H9 (cell line): ENCODE data around the gene SULT1C3. TPM values are rescaled to one million over a fixed set of nuclear protein-coding genes. Genes with fewer than 3 reads are reported as not detected.

Experiments
- DNase-seq: peaks from one replicate; pipeline ENCODE4 v3.0.0-alpha.2; 2017
- H2AFZ ChIP-seq: one replicate; pipeline ENCODE4 v1.6.1; 2013; ENCODE audit warnings: mild to moderate bottlenecking, low read length, control low read depth, moderate library complexity
- H2AK5ac ChIP-seq: 2 replicates; pipeline ENCODE4 v1.6.1; 2013; ENCODE audit warnings: low read length, control low read depth, mixed read lengths; ENCODE audit not compliant: insufficient read length
- H2BK120ac ChIP-seq: one replicate; pipeline ENCODE4 v1.6.1; 2013; ENCODE audit warnings: low read depth, mild to moderate bottlenecking, low read length, control low read depth, inconsistent platforms; ENCODE audit not compliant: poor library complexity, severe bottlenecking
- H2BK12ac ChIP-seq: 2 replicates; pipeline ENCODE4 v1.6.1; 2013; ENCODE audit warnings: low read length, control low read depth, mixed read lengths, low read depth; ENCODE audit not compliant: insufficient read length
- H2BK15ac ChIP-seq: 2 replicates; pipeline ENCODE4 v1.6.1; 2013; ENCODE audit warnings: low read depth, low read length, control low read depth
- H2BK20ac ChIP-seq: one replicate; pipeline ENCODE4 v1.6.1; 2013; ENCODE audit warnings: low read depth, mild to moderate bottlenecking, low read length, control low read depth, inconsistent platforms; ENCODE audit not compliant: poor library complexity, severe bottlenecking
- H2BK5ac ChIP-seq: 2 replicates; pipeline ENCODE4 v1.6.1; 2013; ENCODE audit warnings: low read length, control low read depth, mixed read lengths; ENCODE audit not compliant: insufficient read length
- H3K14ac ChIP-seq: 2 replicates; pipeline ENCODE4 v1.6.1; 2013; ENCODE audit warnings: low read length, control low read depth; ENCODE audit not compliant: insufficient read depth
- H3K18ac ChIP-seq: 2 replicates; pipeline ENCODE4 v1.6.1; 2013; ENCODE audit warnings: low read depth, mild to moderate bottlenecking, mixed read lengths, low read length, control low read depth; ENCODE audit not compliant: insufficient read length
- H3K23ac ChIP-seq: 2 replicates; pipeline ENCODE4 v1.6.1; 2013; ENCODE audit warnings: low read length, control low read depth, mixed read lengths, low read depth; ENCODE audit not compliant: insufficient read length
- H3K23me2 ChIP-seq: 2 replicates; pipeline ENCODE4 v1.6.1; 2013; ENCODE audit warnings: low read depth, mild to moderate bottlenecking, mixed read lengths, low read length, control low read depth; ENCODE audit not compliant: insufficient read length, poor library complexity, severe bottlenecking
- H3K27ac ChIP-seq: 2 replicates; pipeline ENCODE4 v1.5.1; 2013; ENCODE audit warnings: low read length, control low read depth, mixed read lengths, low read depth; ENCODE audit not compliant: insufficient read length
- H3K27me3 ChIP-seq: 2 replicates; pipeline ENCODE4 v1.6.1; 2013; ENCODE audit warnings: low read length, control low read depth, inconsistent platforms; ENCODE audit not compliant: insufficient read depth
- H3K4ac ChIP-seq: 2 replicates; pipeline ENCODE4 v1.6.1; 2013; ENCODE audit warnings: low read depth, mild to moderate bottlenecking, control low read depth, inconsistent platforms, low read length, moderate library complexity
- H3K4me1 ChIP-seq: 2 replicates; pipeline ENCODE4 v1.6.1; 2013; ENCODE audit warnings: low read length, control low read depth, inconsistent platforms; ENCODE audit not compliant: insufficient read depth
- H3K4me2 ChIP-seq: 2 replicates; pipeline ENCODE4 v1.6.1; 2013; ENCODE audit warnings: low read length, control low read depth, mixed read lengths; ENCODE audit not compliant: insufficient read length, insufficient read depth
- H3K56ac ChIP-seq: 2 replicates; pipeline ENCODE4 v1.6.1; 2013; ENCODE audit warnings: low read depth, mild to moderate bottlenecking, mixed read lengths, low read length, control low read depth; ENCODE audit not compliant: insufficient read length
- H3K79me1 ChIP-seq: 2 replicates; pipeline ENCODE4 v1.6.1; 2013; ENCODE audit warnings: low read depth, mild to moderate bottlenecking, moderate library complexity, low read length, control low read depth, inconsistent platforms; ENCODE audit not compliant: insufficient read depth, poor library complexity, severe bottlenecking
- H3K79me2 ChIP-seq: 2 replicates; pipeline ENCODE4 v1.6.1; 2013; ENCODE audit warnings: low read length, control low read depth, inconsistent platforms; ENCODE audit not compliant: insufficient read depth
- H3K9ac ChIP-seq: 2 replicates; pipeline ENCODE4 v1.6.1; 2013; ENCODE audit warnings: low read length, control low read depth, mixed read lengths; ENCODE audit not compliant: insufficient read length; ENCODE audit errors: extremely low read depth
- H3K9me3 ChIP-seq: one replicate; pipeline ENCODE4 v1.6.1; 2013; ENCODE audit warnings: low read depth, low read length, inconsistent platforms; ENCODE audit not compliant: control insufficient read depth
- H3T11ph ChIP-seq: one replicate; pipeline ENCODE4 v1.6.1; 2013; ENCODE audit warnings: mild to moderate bottlenecking, low read length, control low read depth, inconsistent platforms
- H4K20me1 ChIP-seq: one replicate; pipeline ENCODE4 v1.6.1; 2013; ENCODE audit not compliant: control insufficient read depth, insufficient read length, insufficient read depth
- H4K5ac ChIP-seq: 2 replicates; pipeline ENCODE4 v1.6.1; 2013; ENCODE audit warnings: low read depth, mild to moderate bottlenecking, mixed read lengths, low read length, control low read depth; ENCODE audit not compliant: insufficient read length
- H4K8ac ChIP-seq: replicated peaks from 2 replicates; pipeline ENCODE4 v1.6.1; 2013; ENCODE audit warnings: low read length, control low read depth, mixed read lengths, low read depth; ENCODE audit not compliant: insufficient read length
- H4K91ac ChIP-seq: 2 replicates; pipeline ENCODE4 v1.6.1; 2013; ENCODE audit warnings: low read depth, mild to moderate bottlenecking, moderate library complexity, mixed read lengths, low read length, control low read depth; ENCODE audit not compliant: insufficient read length
- H3K27ac Mint-ChIP-seq, 3 experiments: 2 replicates in 2 of 3; 3 replicates in 1 of 3; pipeline ENCODE4 v1.8.0; 2020 to 2021; ENCODE audit warnings: mixed read lengths in 3 of 3, mild to moderate bottlenecking in 1 of 3, moderate library complexity in 1 of 3
- H3K27me3 Mint-ChIP-seq: 2 replicates; pipeline ENCODE4 v1.8.0; 2021; ENCODE audit warnings: low read depth, mild to moderate bottlenecking, moderate library complexity, mixed read lengths
- H3K36me3 Mint-ChIP-seq, 3 experiments: 2 replicates in 2 of 3; 3 replicates in 1 of 3; pipeline ENCODE4 v1.8.0; 2020 to 2021; ENCODE audit warnings: low read depth in 3 of 3, mixed read lengths in 3 of 3; ENCODE audit not compliant: insufficient read depth in 1 of 3
- H3K4me1 Mint-ChIP-seq, 2 experiments: 2 replicates each; pipeline ENCODE4 v1.8.0; 2020; ENCODE audit warnings: mixed read lengths in 2 of 2
- H3K4me3 Mint-ChIP-seq, 2 experiments: 2 replicates in 1 of 2; 3 replicates in 1 of 2; pipeline ENCODE4 v1.8.0; 2020 to 2021; ENCODE audit warnings: mild to moderate bottlenecking in 2 of 2, mixed read lengths in 2 of 2, moderate library complexity in 1 of 2
- H3K9me3 Mint-ChIP-seq, 2 experiments: 2 replicates in 1 of 2; 3 replicates in 1 of 2; pipeline ENCODE4 v1.8.0; 2020; ENCODE audit warnings: mild to moderate bottlenecking in 2 of 2, mixed read lengths in 2 of 2, moderate library complexity in 1 of 2
- WGBS: extraction: QIAGEN DNeasy Blood & Tissue Kit; methylation state at CpG from one replicate; pipeline ENCODE4 v1.1.7; 2013; ENCODE audit warnings: missing lambda C conversion rate, low lambda C conversion rate, mixed read lengths; ENCODE audit not compliant: insufficient read length; ENCODE audit errors: extremely low coverage; 5-methylcytosine and 5-hydroxymethylcytosine counted together
- long read RNA-seq: library from polyadenylated mRNA; unstranded; transcript quantifications from one replicate; pipeline ENCODE4 v2.0.0, GENCODE V29; 2020
- total RNA-seq: library from RNA; stranded (reverse); gene quantifications from 2 replicates; pipeline ENCODE4 v1.2.1, GENCODE V29; 2021
- TF ChIP-seq, protein P1 (sequence below): fragments of 200-600 bp; sonication (generic); conservative IDR thresholded peaks from 3 replicates; pipeline ENCODE4 v1.8.0; 2021; ENCODE audit warnings: antibody characterized with exemption, mild to moderate bottlenecking

SULT1C3 gene
- not detected in 2 replicates for total RNA-seq
- long read RNA-seq, result 0 reads

- Histone ChIP-seq H3K14ac (no peak within 1 kb of the TSS), H3K79me1 (no peaks in the 10 kb centered on the region), H3K4ac (no peak within 1 kb of the TSS), H2AK5ac (no peak within 1 kb of the TSS), H3K27me3 (no peaks in the 10 kb centered on the region), H2BK5ac (no peak within 1 kb of the TSS), H2BK20ac (no peak within 1 kb of the TSS), H3T11ph (no peak within 1 kb of the TSS), H3K9ac (no peak within 1 kb of the TSS), H2BK12ac (no peak within 1 kb of the TSS), H2AFZ (no peak within 1 kb of the TSS), H3K4me2 (no peak within 1 kb of the TSS), H3K23ac (no peak within 1 kb of the TSS), H3K23me2 (no peaks in the 10 kb centered on the region), H3K56ac (no peak within 1 kb of the TSS), H4K5ac (no peak within 1 kb of the TSS), H2BK120ac (no peak within 1 kb of the TSS), H3K4me1 (no peaks in the 10 kb centered on the region), H3K18ac (no peak within 1 kb of the TSS), H3K79me2 (no peaks in the 10 kb centered on the region), H4K91ac (no peak within 1 kb of the TSS), H2BK15ac (no peak within 1 kb of the TSS), H3K9me3 (peaks cover 12% of the 10 kb centered on the region), H4K8ac (no peak within 1 kb of the TSS), H3K27ac (no peak within 1 kb of the TSS), H4K20me1 (no peaks in the 10 kb centered on the region)
- TF ChIP-seq, protein P1, sequence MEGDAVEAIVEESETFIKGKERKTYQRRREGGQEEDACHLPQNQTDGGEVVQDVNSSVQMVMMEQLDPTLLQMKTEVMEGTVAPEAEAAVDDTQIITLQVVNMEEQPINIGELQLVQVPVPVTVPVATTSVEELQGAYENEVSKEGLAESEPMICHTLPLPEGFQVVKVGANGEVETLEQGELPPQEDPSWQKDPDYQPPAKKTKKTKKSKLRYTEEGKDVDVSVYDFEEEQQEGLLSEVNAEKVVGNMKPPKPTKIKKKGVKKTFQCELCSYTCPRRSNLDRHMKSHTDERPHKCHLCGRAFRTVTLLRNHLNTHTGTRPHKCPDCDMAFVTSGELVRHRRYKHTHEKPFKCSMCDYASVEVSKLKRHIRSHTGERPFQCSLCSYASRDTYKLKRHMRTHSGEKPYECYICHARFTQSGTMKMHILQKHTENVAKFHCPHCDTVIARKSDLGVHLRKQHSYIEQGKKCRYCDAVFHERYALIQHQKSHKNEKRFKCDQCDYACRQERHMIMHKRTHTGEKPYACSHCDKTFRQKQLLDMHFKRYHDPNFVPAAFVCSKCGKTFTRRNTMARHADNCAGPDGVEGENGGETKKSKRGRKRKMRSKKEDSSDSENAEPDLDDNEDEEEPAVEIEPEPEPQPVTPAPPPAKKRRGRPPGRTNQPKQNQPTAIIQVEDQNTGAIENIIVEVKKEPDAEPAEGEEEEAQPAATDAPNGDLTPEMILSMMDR, result no peak
- Mint-ChIP-seq H3K4me3 (no peak within 1 kb of the TSS), H3K4me1 (no peaks in the 10 kb centered on the region), H3K9me3 (peaks cover 42 to 43% of the 10 kb centered on the region in 2 experiments), H3K27me3 (no peaks in the 10 kb centered on the region), H3K36me3 (peaks cover 7 to 24% (median 13%) of the 10 kb centered on the region in 3 experiments), H3K27ac (no peak within 1 kb of the TSS)
- WGBS, result no CpG with 5 or more reads among the region's 2 CpGs
- no peak for DNase-seq
Observed at GRCh38 chr2:108239786-108240185, at the start of gene SULT1C3. TSS of gene SULT1C3 (plus strand) at chr2:108239968. CDS start at chr2:108247195, 7,227 bp downstream.
